ENCODE data around the gene KRTAP5-6.
"Not testable (repeated sequence)": the region's sequence is repeated elsewhere in the genome, so short reads cannot be mapped to it uniquely, and the experiment has no call there.

Gene KRTAP5-6

GRCh38 chr11:1684886-1685874, 11.8 kb upstream of the KRTAP5-6 start:
- DNase-seq, result not testable (repeated sequence)

DNA sequence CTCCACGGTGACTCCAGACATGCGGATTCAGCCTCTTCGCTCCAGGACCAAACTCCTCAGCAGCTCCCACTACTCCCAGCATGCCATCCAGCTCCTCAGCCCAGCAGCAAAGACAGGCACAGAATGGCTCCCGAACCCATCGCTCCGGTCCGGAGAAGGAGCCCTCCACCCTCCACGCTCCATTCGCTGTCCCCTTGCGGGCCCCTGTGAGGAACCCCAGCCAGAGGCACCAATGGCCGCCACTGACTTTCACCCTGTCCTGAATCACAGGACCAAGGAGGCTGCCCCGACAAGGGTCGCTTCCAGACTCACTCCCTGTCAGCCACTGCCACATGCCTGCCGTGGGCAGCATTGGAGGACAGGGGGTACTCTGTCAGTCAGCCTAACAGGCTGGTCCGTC, 10.8 kb upstream of the KRTAP5-6 start:
- not testable (repeated sequence) for DNase-seq

GRCh38 chr11:1688336-1688947, 8.6 kb upstream of the KRTAP5-6 start:
- DNase-seq, result not testable (repeated sequence)

DNA sequence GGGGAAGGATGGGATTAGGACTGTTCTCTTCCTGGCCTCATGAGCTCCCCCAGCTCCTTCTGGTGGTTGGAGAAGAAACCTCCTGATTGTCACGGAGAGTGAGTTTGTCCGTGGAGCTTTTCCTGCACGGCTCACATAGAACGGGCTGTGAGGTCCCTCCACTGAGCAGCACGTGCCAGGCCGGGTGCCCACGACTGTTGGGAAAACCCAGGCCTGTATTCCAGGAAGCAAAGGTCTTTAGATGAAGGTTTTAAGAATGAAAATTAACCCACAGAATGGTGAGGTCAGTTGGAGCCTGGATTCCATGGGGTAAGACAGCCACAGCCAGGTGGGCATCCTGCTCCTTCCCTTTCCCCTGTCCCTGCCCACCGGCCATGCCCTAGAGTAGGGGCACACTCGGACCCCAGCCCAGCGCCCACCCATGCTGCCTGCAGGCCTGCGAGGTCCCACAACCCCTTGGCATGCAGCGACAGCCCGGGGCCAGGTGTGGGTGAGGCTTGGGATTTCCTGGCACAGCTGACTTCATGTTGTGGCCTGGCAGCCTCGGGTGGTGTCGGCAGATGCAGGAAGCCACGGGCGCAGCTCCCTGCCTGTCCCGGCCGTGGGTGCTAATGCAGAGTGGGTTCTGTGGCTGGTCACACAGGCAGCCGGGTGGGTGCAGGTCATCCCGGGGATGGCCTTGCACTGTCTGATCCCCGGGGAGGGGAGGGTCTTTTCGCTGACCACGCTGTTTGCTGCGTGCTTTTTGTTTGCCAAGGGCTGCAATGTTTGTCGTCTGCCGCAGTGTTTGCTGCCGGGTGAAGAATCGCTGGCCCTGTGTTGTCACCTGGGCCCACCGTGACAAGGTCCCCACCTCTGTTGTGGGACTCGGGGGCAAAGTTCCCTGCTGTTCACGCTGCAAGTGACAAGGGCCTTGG, 7.5 kb upstream of the KRTAP5-6 start:
- not testable (repeated sequence) for DNase-seq

- no peak for DNase-seq
Observed at GRCh38 chr11:1690167-1691025, 6.6 kb upstream of the KRTAP5-6 start.

DNA sequence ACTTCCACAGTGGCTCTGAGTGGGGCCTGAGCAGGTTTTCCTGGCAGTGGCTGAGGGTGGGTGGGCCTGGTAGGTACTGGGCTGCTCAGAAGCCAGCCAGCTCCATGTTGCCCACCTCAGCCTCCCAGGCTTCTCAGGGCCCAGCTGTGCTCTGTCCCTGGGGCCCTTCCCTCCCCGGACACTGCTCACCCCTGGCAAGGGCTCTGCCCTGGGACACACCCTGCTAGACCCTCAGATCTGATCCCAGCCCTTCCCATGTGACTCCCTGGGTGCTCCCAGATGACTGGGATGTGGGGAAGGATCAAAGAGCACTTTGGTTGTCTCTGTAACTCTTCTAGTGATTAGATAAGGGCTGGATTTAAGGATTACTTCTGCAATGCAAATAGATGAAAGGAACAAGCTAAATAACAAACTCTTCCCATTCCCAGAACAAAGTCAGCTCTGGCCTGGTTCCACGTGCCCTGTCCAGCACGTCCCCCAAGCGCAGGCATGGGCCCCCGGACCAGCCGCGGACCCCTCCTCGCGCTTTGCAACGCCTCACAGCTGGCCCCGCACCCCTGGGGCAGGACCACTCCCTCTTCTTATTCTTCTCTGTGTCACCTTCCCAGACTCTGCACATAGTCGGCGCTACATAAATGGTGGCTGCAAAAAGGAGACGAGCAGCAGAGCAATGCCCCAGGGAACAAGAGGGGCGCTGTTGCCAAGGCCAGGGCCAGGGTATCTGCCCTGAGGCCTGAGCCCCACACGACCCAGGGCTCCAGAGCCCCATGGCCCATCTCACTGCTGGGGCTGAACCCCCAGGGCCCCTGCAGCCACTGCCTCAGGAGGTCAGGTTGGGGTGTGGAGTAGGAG, 5.7 kb upstream of the KRTAP5-6 start:
- DNase-seq, result no peak

DNA sequence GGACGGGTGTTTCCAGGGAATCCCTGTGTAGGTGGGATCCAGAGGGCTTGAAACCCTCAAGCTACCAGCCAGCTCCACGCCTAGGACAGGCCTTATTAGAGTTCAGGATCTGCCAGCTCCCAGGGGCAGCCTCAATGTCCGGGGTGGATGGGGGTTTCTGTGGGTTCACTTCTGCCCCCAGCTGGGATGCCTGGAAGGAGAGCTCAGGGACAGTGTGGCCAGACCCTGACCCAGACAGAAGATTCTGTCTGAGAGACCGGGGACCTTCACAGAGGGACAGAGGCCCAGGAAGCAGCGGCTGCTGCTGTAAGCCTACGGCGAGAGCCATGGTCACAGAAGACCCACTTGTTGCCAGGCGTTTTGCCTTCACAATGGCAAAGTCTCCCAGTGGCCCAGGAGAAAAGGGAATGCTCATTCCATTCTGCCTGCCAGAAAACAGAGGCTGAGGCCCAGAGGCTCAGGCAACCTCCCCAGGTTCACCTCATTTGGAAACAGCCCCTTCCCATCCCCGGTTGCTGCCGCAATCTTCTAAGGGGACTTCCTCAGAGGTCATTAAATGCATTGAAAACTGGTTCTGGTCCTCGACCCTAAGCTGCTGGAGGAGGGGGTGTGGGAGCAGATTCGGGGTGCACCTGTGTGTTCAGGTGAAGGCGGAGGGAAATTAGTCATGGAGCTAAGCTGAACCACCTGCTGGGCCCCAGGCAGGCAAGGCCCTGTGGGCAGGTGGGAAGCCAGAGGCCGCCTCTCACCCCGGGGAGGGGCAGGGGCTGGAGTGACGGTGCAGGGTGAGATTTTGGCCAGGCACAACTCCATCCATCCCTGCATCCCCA, 4.9 kb upstream of the KRTAP5-6 start:
- no peak for DNase-seq

DNA sequence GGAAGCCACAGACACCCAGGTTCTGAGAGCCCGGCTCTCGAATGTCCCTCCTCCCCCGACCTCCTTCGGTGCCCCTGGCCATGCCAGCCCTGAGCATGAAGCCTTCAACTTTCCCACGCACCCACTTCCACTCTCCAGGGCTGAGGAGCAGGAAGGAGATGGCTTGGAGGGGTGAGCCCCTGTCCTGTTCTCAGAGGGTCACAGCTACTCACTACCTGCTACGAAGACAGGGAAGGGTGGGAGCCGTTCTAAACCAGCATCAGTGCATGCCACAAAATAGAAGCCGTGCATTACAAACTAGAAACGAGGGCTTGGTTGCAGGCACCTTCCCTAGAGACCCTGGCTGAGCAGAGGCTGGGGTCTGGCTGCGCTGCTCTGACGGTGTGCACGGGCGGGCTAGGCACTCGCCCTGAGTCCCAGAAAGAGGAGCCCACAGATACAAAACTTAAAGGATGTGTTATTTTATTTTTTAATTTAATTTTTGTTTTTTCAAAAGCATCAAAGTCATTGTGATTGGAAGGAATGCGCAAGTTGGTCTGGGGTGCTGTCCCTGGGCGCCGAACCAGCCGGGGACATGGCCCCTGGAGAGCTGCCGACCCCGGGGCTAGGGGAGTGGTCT, 4.2 kb upstream of the KRTAP5-6 start:
- no peak for DNase-seq

DNA sequence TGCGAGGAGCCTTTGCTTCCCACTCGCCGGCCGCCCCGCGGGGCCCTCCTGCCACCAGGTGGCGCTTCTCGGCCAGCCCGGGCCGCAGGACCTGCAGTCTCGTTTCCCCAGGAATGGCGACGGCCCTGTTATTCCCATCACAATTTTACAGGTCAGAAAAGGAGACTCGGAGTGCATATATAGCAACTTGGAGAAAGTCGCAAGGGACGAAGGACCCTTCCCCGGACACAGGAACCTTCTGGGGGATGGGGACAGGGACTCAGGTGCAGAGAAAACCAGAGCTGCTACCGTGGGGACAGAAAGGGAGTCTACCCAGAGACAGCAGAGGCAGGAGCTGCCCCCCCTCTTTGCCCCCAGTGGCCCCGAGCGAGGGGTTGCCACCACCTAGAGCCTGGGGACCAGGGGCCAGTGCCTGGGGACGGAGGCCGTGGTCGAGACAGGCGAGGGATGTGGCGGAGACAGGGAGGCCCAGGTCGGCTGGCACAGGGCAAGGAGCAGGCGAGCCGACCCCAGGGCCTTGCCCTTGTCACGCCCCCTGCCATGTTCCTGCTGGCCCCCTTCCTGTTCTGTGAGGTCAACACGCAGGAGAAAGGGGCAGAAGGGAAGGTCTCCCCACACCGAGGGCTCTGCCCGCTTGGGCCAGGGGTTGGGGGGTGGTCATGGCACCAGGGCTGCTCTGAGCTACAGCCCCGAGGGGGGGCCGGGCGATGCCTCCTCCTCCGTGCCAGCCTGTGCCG, 3.5 kb upstream of the KRTAP5-6 start:
- peak; percentile 67 for DNase-seq

GRCh38 chr11:1694064-1694845, 2.7 kb upstream of the KRTAP5-6 start:
- DNase-seq, result peak; percentile 88

DNA sequence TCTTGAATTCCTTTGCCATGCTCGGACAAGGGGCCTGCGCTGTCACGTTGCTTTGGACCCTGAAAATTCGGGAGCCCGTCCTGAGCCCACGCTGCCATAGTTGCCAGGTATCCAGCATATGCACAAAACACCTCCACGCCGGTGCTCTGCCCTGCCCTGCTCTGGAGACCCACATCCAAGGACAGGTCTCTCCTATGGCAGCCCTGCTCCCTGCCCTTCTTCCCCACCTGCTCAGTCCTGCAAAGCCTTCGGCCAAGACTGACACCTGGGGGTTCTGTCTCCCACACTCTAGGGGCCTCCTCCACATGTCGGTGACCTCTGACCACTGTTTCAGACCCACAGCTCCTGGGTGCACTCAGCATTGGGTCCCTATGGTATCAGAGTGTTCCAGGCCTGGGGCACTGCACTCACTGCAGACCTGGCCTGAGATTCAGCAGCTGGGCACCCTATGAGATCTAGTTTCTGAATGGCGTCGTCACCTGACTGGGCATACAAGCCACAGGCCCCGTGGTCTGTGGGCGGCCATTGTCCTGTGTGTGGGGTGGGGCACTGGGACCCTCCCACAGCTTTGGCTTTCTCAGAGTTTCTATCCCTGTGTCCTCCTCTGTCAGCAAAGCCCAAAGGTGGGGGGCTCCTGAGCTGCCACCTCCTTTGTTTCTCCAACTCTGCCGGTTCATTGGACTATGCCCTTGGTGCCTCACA, 2.0 kb upstream of the KRTAP5-6 start:
- no peak for DNase-seq

- DNase-seq, result no peak
Observed at GRCh38 chr11:1695548-1696108, 1.4 kb upstream of the KRTAP5-6 start.

GRCh38 chr11:1699771-1700170, 2.8 kb downstream of the KRTAP5-6 start:
- DNase-seq, result no peak

DNA sequence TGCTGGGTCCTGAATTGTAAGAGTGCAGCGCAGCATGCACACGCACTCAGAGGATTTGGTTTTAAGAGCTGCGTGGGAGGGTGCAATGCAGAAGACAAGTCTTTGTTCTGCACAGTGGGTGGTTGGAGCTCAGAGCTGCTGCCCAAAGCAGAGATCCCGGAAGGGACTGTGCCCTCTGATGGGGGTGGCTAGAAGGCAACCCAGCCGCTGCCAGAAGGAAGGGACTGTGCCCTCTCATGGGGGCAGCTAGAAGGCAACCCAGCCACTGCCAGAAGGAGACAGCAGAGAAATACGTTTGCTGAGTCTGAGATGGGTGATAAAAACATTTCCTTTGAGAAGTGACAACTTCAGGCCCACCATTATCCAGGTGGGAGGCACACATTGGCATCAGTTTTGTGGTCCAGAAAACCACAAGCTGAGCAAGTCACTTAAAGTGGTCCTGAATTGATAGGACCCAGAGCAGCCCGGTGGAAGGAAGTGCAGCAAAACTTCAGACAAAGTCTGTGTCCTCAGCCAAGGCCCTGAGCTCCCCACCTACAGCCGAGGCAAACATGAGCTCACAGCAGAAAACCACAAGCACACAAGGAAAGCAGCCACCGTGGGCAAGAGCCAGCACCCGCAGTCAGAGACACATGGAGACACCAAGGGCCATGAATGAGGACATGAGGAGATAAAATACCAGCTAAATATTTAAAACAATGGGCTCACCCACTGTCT, 4.3 kb downstream of the KRTAP5-6 start:
- DNase-seq, result no peak

GRCh38 chr11:1702506-1702905, 5.5 kb downstream of the KRTAP5-6 start:
- DNase-seq, result no peak

DNA sequence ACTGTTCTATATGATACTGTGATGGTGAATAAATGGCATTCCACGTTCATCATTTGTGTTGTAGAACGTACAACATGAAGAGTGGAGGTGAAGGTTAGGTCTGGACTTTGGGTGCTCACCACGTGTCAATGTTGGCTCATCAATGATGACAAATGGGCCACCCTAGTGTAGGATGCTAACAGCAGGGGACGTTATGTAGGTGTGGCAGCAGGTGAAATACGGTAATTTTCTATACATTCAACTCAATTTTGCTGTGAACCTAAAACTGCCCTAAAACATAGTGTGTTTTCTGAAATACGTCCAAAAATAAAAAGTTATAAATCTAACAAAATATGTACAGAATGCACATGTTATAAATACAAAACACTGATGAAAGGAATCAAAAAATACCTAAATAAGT, 6.2 kb downstream of the KRTAP5-6 start:
- DNase-seq, result no peak

Data from hematopoietic multipotent progenitor cell treated with erythropoietin and hydrocortisone succinate and interleukin-3 and kit ligand, for 6 days (in vitro differentiated cells).